HEK293 (cell line): ENCODE results near the gene PRPF4.

Source experiments
- CTCF ChIA-PET: fragments of 350-600 bp; formaldehyde crosslinking; extraction: SDS; loops from one replicate; lab custom pipeline; 2021; ENCODE audit warnings: antibody characterized with exemption; lab: Yijun Ruan, JAX
- POLR2A ChIA-PET: fragments of 300-600 bp; formaldehyde crosslinking; extraction: SDS; loops from one replicate; lab custom pipeline; 2020; ENCODE audit warnings: antibody characterized with exemption, inconsistent platforms; lab: Yijun Ruan, JAX
- H3K27ac ChIP-seq: fragments of 200-500 bp; sonication (Bioruptor generic); 2 replicates; pipeline ENCODE4 v1.5.1; 2014; ENCODE audit warnings: low read depth, low read length, control low read depth, inconsistent platforms; ENCODE audit errors: extremely low read depth
- H3K36me3 ChIP-seq, 2 experiments: fragments of 200-500 bp in 1 of 2; sonication (Bioruptor generic) in 1 of 2; 1 replicate in 1 of 2; 2 replicates in 1 of 2; pipeline ENCODE4 v1.5.1; 2014 to 2017; ENCODE audit warnings: inconsistent platforms in 2 of 2, low read length in 2 of 2; ENCODE audit not compliant: control insufficient read depth in 2 of 2, insufficient read depth in 1 of 2
- H3K4me1 ChIP-seq: fragments of 200-500 bp; sonication (Bioruptor generic); 2 replicates; pipeline ENCODE4 v1.5.1; 2014; ENCODE audit warnings: mild to moderate bottlenecking, low read length, inconsistent platforms; ENCODE audit not compliant: control insufficient read depth, insufficient read depth
- H3K4me3 ChIP-seq: 2 replicates; pipeline ENCODE4 v1.5.1; 2011; ENCODE audit warnings: low read depth, mild to moderate bottlenecking, control low read depth, low read length, moderate library complexity
- H3K9me3 ChIP-seq: fragments of 200-500 bp; sonication (Bioruptor generic); 2 replicates; pipeline ENCODE4 v1.5.1; 2014; ENCODE audit warnings: low read depth, low read length, inconsistent platforms; ENCODE audit not compliant: control insufficient read depth, insufficient read depth
- GLI2 ChIP-seq: fragments of 450-650 bp; formaldehyde crosslinking; IDR thresholded peaks from 2 replicates; pipeline ENCODE4; 2017; ENCODE audit warnings: missing biosample characterization, missing genetic modification characterization, low read depth, borderline replicate concordance
- GLI4 ChIP-seq: fragments of 450-650 bp; formaldehyde crosslinking; IDR thresholded peaks from 2 replicates; pipeline ENCODE4 v1.5.1; 2016; ENCODE audit warnings: missing biosample characterization, missing genetic modification characterization
- HOXA7 ChIP-seq: sonication (generic); formaldehyde crosslinking; IDR thresholded peaks from 2 replicates; pipeline ENCODE4 v1.8.1; 2022; ENCODE audit warnings: missing genetic modification reagents, borderline replicate concordance
- KLF16 ChIP-seq: fragments of 450-650 bp; formaldehyde crosslinking; IDR thresholded peaks from 2 replicates; pipeline ENCODE4 v1.5.1; 2017; ENCODE audit warnings: missing biosample characterization, missing genetic modification characterization
- OVOL3 ChIP-seq: fragments of 450-650 bp; formaldehyde crosslinking; IDR thresholded peaks from 2 replicates; pipeline ENCODE4 v1.5.1; 2016; ENCODE audit warnings: missing biosample characterization, missing genetic modification characterization
- PRDM1 ChIP-seq: fragments of 450-650 bp; formaldehyde crosslinking; IDR thresholded peaks from 2 replicates; pipeline ENCODE4; 2016; ENCODE audit warnings: missing biosample characterization, missing genetic modification characterization
- SP3 ChIP-seq: fragments of 450-650 bp; formaldehyde crosslinking; IDR thresholded peaks from 2 replicates; pipeline ENCODE4 v1.5.1; 2016; ENCODE audit warnings: missing biosample characterization, missing genetic modification characterization
- YY1 ChIP-seq: fragments of 450-650 bp; formaldehyde crosslinking; IDR thresholded peaks from 2 replicates; pipeline ENCODE4 v1.5.1; 2018; ENCODE audit warnings: missing biosample characterization, missing genetic modification characterization
- YY2 ChIP-seq: fragments of 450-650 bp; formaldehyde crosslinking; IDR thresholded peaks from 2 replicates; pipeline ENCODE4 v1.5.1; 2016; ENCODE audit warnings: missing biosample characterization, missing genetic modification characterization
- ZNF266 ChIP-seq: fragments of 450-650 bp; formaldehyde crosslinking; IDR thresholded peaks from 2 replicates; pipeline ENCODE4 v1.5.1; 2016; ENCODE audit warnings: missing biosample characterization, missing genetic modification characterization, low read depth
- ZNF311 ChIP-seq: fragments of 450-650 bp; formaldehyde crosslinking; IDR thresholded peaks from 2 replicates; pipeline ENCODE4 v1.5.1; 2017; ENCODE audit warnings: missing biosample characterization, missing genetic modification characterization, borderline replicate concordance
- ZNF433 ChIP-seq: fragments of 450-650 bp; formaldehyde crosslinking; IDR thresholded peaks from 2 replicates; pipeline ENCODE4 v1.5.1; 2016; ENCODE audit warnings: missing biosample characterization, missing genetic modification characterization, low read depth
- ZNF560 ChIP-seq: fragments of 450-650 bp; formaldehyde crosslinking; IDR thresholded peaks from 2 replicates; pipeline ENCODE4 v1.5.1; 2017; ENCODE audit warnings: missing biosample characterization, missing genetic modification characterization, borderline replicate concordance
- ZNF624 ChIP-seq: fragments of 450-650 bp; formaldehyde crosslinking; IDR thresholded peaks from 2 replicates; pipeline ENCODE4 v1.5.1; 2017; ENCODE audit warnings: missing biosample characterization, missing genetic modification characterization
- ZNF747 ChIP-seq: fragments of 450-650 bp; formaldehyde crosslinking; IDR thresholded peaks from 2 replicates; pipeline ENCODE4 v1.5.1; 2016; ENCODE audit warnings: missing biosample characterization, missing genetic modification characterization
- ZSCAN23 ChIP-seq: fragments of 450-650 bp; formaldehyde crosslinking; IDR thresholded peaks from 2 replicates; pipeline ENCODE4 v1.5.1; 2016; ENCODE audit warnings: missing biosample characterization, missing genetic modification characterization
- TF ChIP-seq, protein P1 (sequence below): fragments of 450-650 bp; formaldehyde crosslinking; IDR thresholded peaks from 2 replicates; pipeline ENCODE4 v1.5.1; 2016; ENCODE audit warnings: missing biosample characterization, missing genetic modification characterization
- TF ChIP-seq, protein P2 (sequence below): fragments of 450-650 bp; formaldehyde crosslinking; IDR thresholded peaks from 2 replicates; pipeline ENCODE4 v1.5.1; 2016; ENCODE audit warnings: missing biosample characterization, missing genetic modification characterization
- TF ChIP-seq, protein P3 (sequence below): fragments of 450-650 bp; formaldehyde crosslinking; IDR thresholded peaks from 2 replicates; pipeline ENCODE4 v1.5.1; 2017; ENCODE audit warnings: missing biosample characterization, missing genetic modification characterization
- TF ChIP-seq, protein P4 (sequence below): fragments of 450-650 bp; formaldehyde crosslinking; IDR thresholded peaks from 2 replicates; pipeline ENCODE4 v1.5.1; 2016; ENCODE audit warnings: missing biosample characterization, missing genetic modification characterization
- TF ChIP-seq, protein P5 (sequence below): fragments of 450-650 bp; formaldehyde crosslinking; optimal IDR thresholded peaks from 2 replicates; pipeline ENCODE3; 2016; ENCODE audit warnings: missing biosample characterization, mild to moderate bottlenecking, missing genetic modification characterization
- TF ChIP-seq, protein P6 (sequence below): fragments of 450-650 bp; formaldehyde crosslinking; conservative IDR thresholded peaks from 2 replicates; pipeline ENCODE4 v1.5.1; 2016; ENCODE audit warnings: low read depth, missing biosample characterization, missing genetic modification characterization

Gene PRPF4

DNA sequence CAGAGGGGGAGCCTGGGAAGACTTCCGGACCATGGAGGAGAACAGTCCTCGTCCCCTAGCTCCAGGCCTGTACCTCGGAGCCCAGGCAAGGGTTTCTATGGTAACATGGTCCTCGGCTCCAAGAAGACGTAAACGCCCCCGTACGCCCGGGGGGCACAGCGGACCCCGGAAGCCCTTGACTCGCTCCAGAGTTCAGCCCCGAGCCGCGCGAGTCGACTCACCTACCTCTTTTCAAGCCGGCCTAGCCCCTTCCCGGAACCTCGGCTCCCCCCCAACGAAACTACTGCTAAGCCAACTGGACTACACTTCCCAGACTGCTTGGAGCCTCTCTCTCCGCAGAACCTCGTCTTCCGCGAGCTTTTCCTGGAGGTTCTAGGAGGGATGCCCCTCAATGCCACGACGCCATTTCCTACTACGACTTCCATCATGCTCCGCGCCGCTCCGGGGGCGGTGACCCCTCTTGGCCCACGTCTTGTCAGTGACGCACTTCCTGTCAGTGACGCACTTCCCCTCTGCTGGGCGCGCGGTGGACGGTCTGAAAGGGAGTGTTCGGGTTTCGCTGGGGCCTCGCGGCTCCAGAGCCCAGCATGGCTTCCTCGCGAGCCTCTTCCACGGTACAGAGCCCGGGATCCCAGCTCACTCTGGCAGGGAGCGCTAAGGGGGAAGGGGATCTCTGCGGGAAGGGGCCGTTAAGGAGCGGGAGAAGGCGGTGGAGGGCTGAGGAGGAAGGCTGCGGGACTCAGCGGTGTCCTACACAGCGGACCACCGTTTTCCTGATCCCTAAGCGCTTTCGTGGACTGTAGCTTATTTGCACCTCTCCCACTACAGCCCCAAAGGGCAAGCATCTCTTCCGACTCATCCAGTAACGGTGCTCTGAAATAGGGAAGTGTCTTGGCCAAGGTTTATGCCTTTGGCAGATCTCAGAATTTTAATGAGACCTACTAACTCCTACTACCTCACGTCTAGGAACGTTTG lies at the start of gene PRPF4, which contains the start of gene CDC26 (continued):
- TF ChIP-seq, protein P1, sequence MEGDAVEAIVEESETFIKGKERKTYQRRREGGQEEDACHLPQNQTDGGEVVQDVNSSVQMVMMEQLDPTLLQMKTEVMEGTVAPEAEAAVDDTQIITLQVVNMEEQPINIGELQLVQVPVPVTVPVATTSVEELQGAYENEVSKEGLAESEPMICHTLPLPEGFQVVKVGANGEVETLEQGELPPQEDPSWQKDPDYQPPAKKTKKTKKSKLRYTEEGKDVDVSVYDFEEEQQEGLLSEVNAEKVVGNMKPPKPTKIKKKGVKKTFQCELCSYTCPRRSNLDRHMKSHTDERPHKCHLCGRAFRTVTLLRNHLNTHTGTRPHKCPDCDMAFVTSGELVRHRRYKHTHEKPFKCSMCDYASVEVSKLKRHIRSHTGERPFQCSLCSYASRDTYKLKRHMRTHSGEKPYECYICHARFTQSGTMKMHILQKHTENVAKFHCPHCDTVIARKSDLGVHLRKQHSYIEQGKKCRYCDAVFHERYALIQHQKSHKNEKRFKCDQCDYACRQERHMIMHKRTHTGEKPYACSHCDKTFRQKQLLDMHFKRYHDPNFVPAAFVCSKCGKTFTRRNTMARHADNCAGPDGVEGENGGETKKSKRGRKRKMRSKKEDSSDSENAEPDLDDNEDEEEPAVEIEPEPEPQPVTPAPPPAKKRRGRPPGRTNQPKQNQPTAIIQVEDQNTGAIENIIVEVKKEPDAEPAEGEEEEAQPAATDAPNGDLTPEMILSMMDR (tag by site-specific recombination): no peak
- TF ChIP-seq SP3 (tag by site-specific recombination) (peak; percentile 87), OVOL3 (tag by site-specific recombination) (no peak), ZNF560 (tag by site-specific recombination) (no peak), ZNF624 (no peak), HOXA7 (CRISPR knock-in tag) (no peak), KLF16 (tag by site-specific recombination) (peak; percentile 50), YY2 (tag by site-specific recombination) (peak; percentile 81; the same call in 1 of the 2 replicates), ZNF266 (no peak), YY1 (tag by site-specific recombination) (peak; percentile 83), ZNF311 (tag by site-specific recombination) (no peak), GLI4 (no peak)
- TF ChIP-seq, protein P2, sequence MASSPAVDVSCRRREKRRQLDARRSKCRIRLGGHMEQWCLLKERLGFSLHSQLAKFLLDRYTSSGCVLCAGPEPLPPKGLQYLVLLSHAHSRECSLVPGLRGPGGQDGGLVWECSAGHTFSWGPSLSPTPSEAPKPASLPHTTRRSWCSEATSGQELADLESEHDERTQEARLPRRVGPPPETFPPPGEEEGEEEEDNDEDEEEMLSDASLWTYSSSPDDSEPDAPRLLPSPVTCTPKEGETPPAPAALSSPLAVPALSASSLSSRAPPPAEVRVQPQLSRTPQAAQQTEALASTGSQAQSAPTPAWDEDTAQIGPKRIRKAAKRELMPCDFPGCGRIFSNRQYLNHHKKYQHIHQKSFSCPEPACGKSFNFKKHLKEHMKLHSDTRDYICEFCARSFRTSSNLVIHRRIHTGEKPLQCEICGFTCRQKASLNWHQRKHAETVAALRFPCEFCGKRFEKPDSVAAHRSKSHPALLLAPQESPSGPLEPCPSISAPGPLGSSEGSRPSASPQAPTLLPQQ (tag by site-specific recombination): peak; percentile 40; the same call in 1 of the 2 replicates
- TF ChIP-seq, protein P3, sequence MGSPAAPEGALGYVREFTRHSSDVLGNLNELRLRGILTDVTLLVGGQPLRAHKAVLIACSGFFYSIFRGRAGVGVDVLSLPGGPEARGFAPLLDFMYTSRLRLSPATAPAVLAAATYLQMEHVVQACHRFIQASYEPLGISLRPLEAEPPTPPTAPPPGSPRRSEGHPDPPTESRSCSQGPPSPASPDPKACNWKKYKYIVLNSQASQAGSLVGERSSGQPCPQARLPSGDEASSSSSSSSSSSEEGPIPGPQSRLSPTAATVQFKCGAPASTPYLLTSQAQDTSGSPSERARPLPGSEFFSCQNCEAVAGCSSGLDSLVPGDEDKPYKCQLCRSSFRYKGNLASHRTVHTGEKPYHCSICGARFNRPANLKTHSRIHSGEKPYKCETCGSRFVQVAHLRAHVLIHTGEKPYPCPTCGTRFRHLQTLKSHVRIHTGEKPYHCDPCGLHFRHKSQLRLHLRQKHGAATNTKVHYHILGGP (tag by site-specific recombination): no peak

DNA sequence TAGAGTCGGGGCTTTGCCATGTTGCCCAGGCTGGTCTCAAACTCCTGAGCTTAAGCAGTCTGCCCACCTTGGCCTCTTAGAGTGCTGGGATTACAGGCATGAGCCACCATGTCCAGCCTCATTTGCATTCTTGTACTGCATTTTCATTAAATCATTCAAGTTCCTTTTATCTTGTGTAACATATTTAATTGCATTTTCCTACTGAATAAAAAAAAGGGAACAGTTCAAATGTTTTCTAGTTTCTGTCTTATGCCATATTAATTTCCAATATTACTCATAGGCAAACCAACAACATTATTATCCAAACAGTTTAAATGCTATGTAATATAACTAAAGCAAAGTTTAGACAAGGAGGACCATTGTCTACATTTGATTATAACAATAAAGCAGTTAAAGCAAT lies 48.0 kb upstream of the PRPF4 start:
- TF ChIP-seq ZSCAN23 (tag by site-specific recombination): no peak
- TF ChIP-seq, protein P4, sequence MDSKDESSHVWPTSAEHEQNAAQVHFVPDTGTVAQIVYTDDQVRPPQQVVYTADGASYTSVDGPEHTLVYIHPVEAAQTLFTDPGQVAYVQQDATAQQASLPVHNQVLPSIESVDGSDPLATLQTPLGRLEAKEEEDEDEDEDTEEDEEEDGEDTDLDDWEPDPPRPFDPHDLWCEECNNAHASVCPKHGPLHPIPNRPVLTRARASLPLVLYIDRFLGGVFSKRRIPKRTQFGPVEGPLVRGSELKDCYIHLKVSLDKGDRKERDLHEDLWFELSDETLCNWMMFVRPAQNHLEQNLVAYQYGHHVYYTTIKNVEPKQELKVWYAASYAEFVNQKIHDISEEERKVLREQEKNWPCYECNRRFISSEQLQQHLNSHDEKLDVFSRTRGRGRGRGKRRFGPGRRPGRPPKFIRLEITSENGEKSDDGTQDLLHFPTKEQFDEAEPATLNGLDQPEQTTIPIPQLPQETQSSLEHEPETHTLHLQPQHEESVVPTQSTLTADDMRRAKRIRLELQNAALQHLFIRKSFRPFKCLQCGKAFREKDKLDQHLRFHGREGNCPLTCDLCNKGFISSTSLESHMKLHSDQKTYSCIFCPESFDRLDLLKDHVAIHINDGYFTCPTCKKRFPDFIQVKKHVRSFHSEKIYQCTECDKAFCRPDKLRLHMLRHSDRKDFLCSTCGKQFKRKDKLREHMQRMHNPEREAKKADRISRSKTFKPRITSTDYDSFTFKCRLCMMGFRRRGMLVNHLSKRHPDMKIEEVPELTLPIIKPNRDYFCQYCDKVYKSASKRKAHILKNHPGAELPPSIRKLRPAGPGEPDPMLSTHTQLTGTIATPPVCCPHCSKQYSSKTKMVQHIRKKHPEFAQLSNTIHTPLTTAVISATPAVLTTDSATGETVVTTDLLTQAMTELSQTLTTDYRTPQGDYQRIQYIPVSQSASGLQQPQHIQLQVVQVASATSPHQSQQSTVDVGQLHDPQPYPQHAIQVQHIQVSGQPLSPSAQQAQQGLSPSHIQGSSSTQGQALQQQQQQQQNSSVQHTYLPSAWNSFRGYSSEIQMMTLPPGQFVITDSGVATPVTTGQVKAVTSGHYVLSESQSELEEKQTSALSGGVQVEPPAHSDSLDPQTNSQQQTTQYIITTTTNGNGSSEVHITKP (tag by site-specific recombination): no peak
- TF ChIP-seq ZNF747 (tag by site-specific recombination): no peak
- TF ChIP-seq GLI2 (tag by site-specific recombination): no peak
- TF ChIP-seq, protein P5, sequence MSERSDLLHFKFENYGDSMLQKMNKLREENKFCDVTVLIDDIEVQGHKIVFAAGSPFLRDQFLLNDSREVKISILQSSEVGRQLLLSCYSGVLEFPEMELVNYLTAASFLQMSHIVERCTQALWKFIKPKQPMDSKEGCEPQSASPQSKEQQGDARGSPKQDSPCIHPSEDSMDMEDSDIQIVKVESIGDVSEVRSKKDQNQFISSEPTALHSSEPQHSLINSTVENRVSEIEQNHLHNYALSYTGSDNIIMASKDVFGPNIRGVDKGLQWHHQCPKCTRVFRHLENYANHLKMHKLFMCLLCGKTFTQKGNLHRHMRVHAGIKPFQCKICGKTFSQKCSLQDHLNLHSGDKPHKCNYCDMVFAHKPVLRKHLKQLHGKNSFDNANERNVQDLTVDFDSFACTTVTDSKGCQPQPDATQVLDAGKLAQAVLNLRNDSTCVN (tag by site-specific recombination): no peak
- TF ChIP-seq, protein P6, sequence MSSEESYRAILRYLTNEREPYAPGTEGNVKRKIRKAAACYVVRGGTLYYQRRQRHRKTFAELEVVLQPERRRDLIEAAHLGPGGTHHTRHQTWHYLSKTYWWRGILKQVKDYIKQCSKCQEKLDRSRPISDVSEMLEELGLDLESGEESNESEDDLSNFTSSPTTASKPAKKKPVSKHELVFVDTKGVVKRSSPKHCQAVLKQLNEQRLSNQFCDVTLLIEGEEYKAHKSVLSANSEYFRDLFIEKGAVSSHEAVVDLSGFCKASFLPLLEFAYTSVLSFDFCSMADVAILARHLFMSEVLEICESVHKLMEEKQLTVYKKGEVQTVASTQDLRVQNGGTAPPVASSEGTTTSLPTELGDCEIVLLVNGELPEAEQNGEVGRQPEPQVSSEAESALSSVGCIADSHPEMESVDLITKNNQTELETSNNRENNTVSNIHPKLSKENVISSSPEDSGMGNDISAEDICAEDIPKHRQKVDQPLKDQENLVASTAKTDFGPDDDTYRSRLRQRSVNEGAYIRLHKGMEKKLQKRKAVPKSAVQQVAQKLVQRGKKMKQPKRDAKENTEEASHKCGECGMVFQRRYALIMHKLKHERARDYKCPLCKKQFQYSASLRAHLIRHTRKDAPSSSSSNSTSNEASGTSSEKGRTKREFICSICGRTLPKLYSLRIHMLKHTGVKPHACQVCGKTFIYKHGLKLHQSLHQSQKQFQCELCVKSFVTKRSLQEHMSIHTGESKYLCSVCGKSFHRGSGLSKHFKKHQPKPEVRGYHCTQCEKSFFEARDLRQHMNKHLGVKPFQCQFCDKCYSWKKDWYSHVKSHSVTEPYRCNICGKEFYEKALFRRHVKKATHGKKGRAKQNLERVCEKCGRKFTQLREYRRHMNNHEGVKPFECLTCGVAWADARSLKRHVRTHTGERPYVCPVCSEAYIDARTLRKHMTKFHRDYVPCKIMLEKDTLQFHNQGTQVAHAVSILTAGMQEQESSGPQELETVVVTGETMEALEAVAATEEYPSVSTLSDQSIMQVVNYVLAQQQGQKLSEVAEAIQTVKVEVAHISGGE: no peak
- no peak for TF ChIP-seq PRDM1
- TF ChIP-seq ZNF433 (tag by site-specific recombination): no peak
- TF ChIP-seq, all 188 proteins: peak for 0
- Histone ChIP-seq H3K4me3 (no peak overlapping the region), H3K27ac (no peak overlapping the region), H3K4me1 (0 out of 2 replicates have a peak, but pooled peaks cover 3% of the 10 kb centered on the region), H3K36me3 (peaks cover 0 to 8% of the 10 kb centered on the region in 2 experiments), H3K9me3 (no peaks in the 10 kb centered on the region)
- POLR2A ChIA-PET: no interaction called here
- CTCF ChIA-PET: no interaction called here
